ENCODE measurements around the gene TPRG1.

The TPRG1 gene

GRCh38 chr3:189304465-189305351 lies 132.9 kb downstream of the TPRG1 start:
- Mint-ChIP-seq H3K27me3 (ENCODE audit: low read depth) (no peaks in the 10 kb centered on the region), H3K9me3 (no peaks in the 10 kb centered on the region), H3K4me1 (peaks cover 22% of the 10 kb centered on the region), H3K4me3 (no peak overlapping the region), H3K36me3 (ENCODE audit: low read depth) (no peaks in the 10 kb centered on the region), H3K27ac (peak overlapping the region; percentile 35 to 65 (median 55))
- no peak for TF ChIP-seq CTCF (IDR thresholded peaks at IDR 0.05; ENCODE audit: unreplicated experiment in 3 of 3)

GRCh38 chr3:189305412-189305811 lies 133.6 kb downstream of the TPRG1 start:
- H3K27me3 Mint-ChIP-seq (ENCODE audit: low read depth), result no peaks in the 10 kb centered on the region
- no peak for TF ChIP-seq CTCF (IDR thresholded peaks at IDR 0.05; ENCODE audit: unreplicated experiment in 3 of 3)
- H3K4me3 Mint-ChIP-seq, result no peak overlapping the region
- H3K9me3 Mint-ChIP-seq, result no peaks in the 10 kb centered on the region
- H3K36me3 Mint-ChIP-seq (ENCODE audit: low read depth), result no peaks in the 10 kb centered on the region
- H3K27ac Mint-ChIP-seq, result peak overlapping the region in 2 of 3 experiments; percentile 39 to 65
- peaks cover 26% of the 10 kb centered on the region for H3K4me1 Mint-ChIP-seq

- H3K27me3 Mint-ChIP-seq (ENCODE audit: low read depth), result no peaks in the 10 kb centered on the region
- H3K27ac Mint-ChIP-seq, result peak overlapping the region; percentile 11 to 69 (median 38)
- H3K4me1 Mint-ChIP-seq, result peaks cover 26% of the 10 kb centered on the region
- no peaks in the 10 kb centered on the region for H3K9me3 Mint-ChIP-seq
- no peaks in the 10 kb centered on the region for H3K36me3 Mint-ChIP-seq (ENCODE audit: low read depth)
- no peak overlapping the region for H3K4me3 Mint-ChIP-seq
- no peak for TF ChIP-seq CTCF (IDR thresholded peaks at IDR 0.05; ENCODE audit: unreplicated experiment in 3 of 3)
Measured at GRCh38 chr3:189307963-189308362, 136.2 kb downstream of the TPRG1 start.

- Mint-ChIP-seq H3K36me3 (ENCODE audit: low read depth) (no peaks in the 10 kb centered on the region), H3K4me1 (peaks cover 26% of the 10 kb centered on the region), H3K27me3 (ENCODE audit: low read depth) (no peaks in the 10 kb centered on the region), H3K9me3 (no peaks in the 10 kb centered on the region), H3K4me3 (no peak overlapping the region), H3K27ac (peak overlapping the region; percentile 2 to 69 (median 11))
- no peak for TF ChIP-seq CTCF (IDR thresholded peaks at IDR 0.05; ENCODE audit: unreplicated experiment in 3 of 3)
Measured at GRCh38 chr3:189308608-189309007, 136.8 kb downstream of the TPRG1 start.

DNA sequence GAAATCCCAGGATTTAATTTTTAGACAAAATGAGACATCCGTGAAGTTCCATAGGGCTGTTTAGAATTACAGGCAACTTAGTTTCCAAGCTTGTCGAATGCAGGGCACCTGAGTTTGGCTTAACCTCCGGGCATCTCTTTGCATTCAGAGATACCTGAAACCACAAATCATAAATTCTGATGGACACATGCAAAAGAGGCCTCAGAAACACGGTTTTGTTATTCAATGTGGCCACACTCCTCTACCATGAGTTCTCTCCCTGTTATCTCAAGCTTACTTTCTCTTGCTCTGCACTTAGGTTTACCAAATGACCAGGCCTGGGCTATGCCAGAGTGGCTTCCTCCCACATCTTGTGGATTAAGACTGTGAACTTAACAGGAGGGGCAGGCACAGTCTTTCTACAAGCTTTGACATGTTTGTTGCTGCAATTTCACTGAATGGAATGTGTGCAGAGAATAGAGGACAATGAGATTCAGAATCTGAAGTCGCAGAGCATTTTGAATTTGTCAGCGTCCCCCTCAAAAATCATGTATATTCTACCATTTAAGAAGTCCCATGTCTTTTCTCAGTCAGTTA lies 137.7 kb downstream of the TPRG1 start:
- Mint-ChIP-seq H3K4me3 (no peak overlapping the region), H3K4me1 (peaks cover 26% of the 10 kb centered on the region), H3K27me3 (ENCODE audit: low read depth) (no peaks in the 10 kb centered on the region), H3K27ac (peak overlapping the region in 2 of 3 experiments; percentile 38 to 54), H3K9me3 (no peaks in the 10 kb centered on the region), H3K36me3 (ENCODE audit: low read depth) (no peaks in the 10 kb centered on the region)
- no peak for TF ChIP-seq CTCF (IDR thresholded peaks at IDR 0.05; ENCODE audit: unreplicated experiment in 3 of 3)

All from nephron (organoid).